HepG2 (cell line): ENCODE data around the gene KISS1R. TPM values are rescaled to one million over a fixed set of nuclear protein-coding genes. Genes with fewer than 3 reads are reported as not detected.

ENCODE experiments used
- ATAC-seq: fragments of 200-7000 bp; cut with Tn5 transposase; 3 replicates; pipeline ENCODE4 v1.9.1; 2020; ENCODE audit warnings: mild to moderate bottlenecking, moderate library complexity
- BruUV-seq: library from RNA; stranded (reverse); fragments of 400-500 nt; replicated peaks from 2 replicates; lab custom pipeline; 2021; lab: Mats Ljungman, UMichigan
- CTCF ChIA-PET: fragments of 300-600 bp; formaldehyde crosslinking; extraction: SDS; loops from one replicate; lab custom pipeline; 2021; ENCODE audit warnings: low total read pairs, inconsistent platforms, low intra/inter-chr PET ratio; lab: Yijun Ruan, JAX
- POLR2A ChIA-PET: fragments of 350-600 bp; sonication (Branson Sonifier 250); formaldehyde crosslinking; loops from one replicate; lab custom pipeline; 2020; ENCODE audit warnings: antibody characterized with exemption, inconsistent platforms; lab: Yijun Ruan, JAX
- DNase-seq: peaks from one replicate; pipeline ENCODE4 v3.0.0-alpha.2; 2015; ENCODE audit warnings: low spot score
- FAIRE-seq: peaks from 3 replicates; lab custom pipeline; 2011; peaks lifted over from hg19 to GRCh38; lab: Jason Lieb, UNC
- H2AFZ ChIP-seq: one replicate; pipeline ENCODE4 v1.6.1; 2011; ENCODE audit warnings: low read length, inconsistent platforms
- H3K27ac ChIP-seq: fragments of 300-600 bp; 3 replicates; pipeline ENCODE4 v1.8.0; 2011; ENCODE audit warnings: mixed run types, mild to moderate bottlenecking, mixed read lengths, low read length, inconsistent platforms; ENCODE audit not compliant: insufficient read depth; ENCODE audit errors: extremely low read length
- H3K27me3 ChIP-seq, 2 experiments: fragments of 200-600 bp in 1 of 2; 2 replicates in 1 of 2; 3 replicates in 1 of 2; pipeline versions ENCODE4 v1.6.0 to v1.8.0; 2011; ENCODE audit warnings: low read length in 2 of 2, mild to moderate bottlenecking in 2 of 2, moderate library complexity in 2 of 2, inconsistent platforms in 1 of 2; ENCODE audit not compliant: insufficient read depth in 2 of 2, control insufficient read depth in 1 of 2
- H3K36me3 ChIP-seq, 2 experiments: fragments of 200-600 bp in 1 of 2; replicated peaks in 1 of 2; 2 replicates in 1 of 2; 3 replicates in 1 of 2; pipeline versions ENCODE4 v1.5.1 to v1.8.0; 2011; ENCODE audit warnings: low read length in 2 of 2, inconsistent platforms in 1 of 2; ENCODE audit not compliant: insufficient read depth in 2 of 2, control insufficient read depth in 1 of 2
- H3K4me1 ChIP-seq: 2 replicates; pipeline ENCODE4 v1.5.1; 2012; ENCODE audit warnings: low read length, inconsistent platforms; ENCODE audit not compliant: insufficient read depth
- H3K4me2 ChIP-seq: 2 replicates; pipeline ENCODE4 v1.6.0; 2011; ENCODE audit warnings: low read depth, low read length, inconsistent platforms
- H3K4me3 ChIP-seq, 3 experiments: fragments of 200-600 bp in 1 of 3; sonication (generic), shearing (Covaris generic) in 1 of 3; replicated peaks in 1 of 3; 2 replicates each; pipeline ENCODE4 v1.5.1; 2011 to 2016; ENCODE audit warnings: low read length in 3 of 3, inconsistent platforms in 2 of 3, low read depth in 2 of 3, mild to moderate bottlenecking in 2 of 3, control low read depth in 1 of 3, mixed read lengths in 1 of 3; ENCODE audit not compliant: insufficient read depth in 1 of 3
- H3K79me2 ChIP-seq: one replicate; pipeline ENCODE4 v1.6.1; 2011; ENCODE audit warnings: low read length, inconsistent platforms; ENCODE audit not compliant: insufficient read depth
- H3K9ac ChIP-seq: 2 replicates; pipeline ENCODE4 v1.6.0; 2011; ENCODE audit warnings: mild to moderate bottlenecking, low read depth, low read length, inconsistent platforms; ENCODE audit not compliant: insufficient read depth
- H3K9me3 ChIP-seq: 2 replicates; pipeline ENCODE4 v1.5.1; 2012; ENCODE audit warnings: mild to moderate bottlenecking, low read length
- H4K20me1 ChIP-seq: 2 replicates; pipeline ENCODE4 v1.6.0; 2011; ENCODE audit warnings: inconsistent platforms, mild to moderate bottlenecking, low read length, moderate library complexity; ENCODE audit not compliant: insufficient read depth
- ERF ChIP-seq: IDR thresholded peaks from 2 replicates; pipeline ENCODE4 v1.6.1; 2018; ENCODE audit warnings: missing biosample characterization, missing genetic modification reagents
- GRHL1 ChIP-seq: sonication (generic); formaldehyde crosslinking; conservative IDR thresholded peaks from 2 replicates; pipeline ENCODE4 v1.8.0; 2022; ENCODE audit warnings: missing genetic modification reagents
- HOXA3 ChIP-seq: sonication (generic); formaldehyde crosslinking; IDR thresholded peaks from 2 replicates; pipeline ENCODE4 v1.5.0; 2020; ENCODE audit warnings: missing genetic modification reagents
- PHF20 ChIP-seq: sonication (generic); formaldehyde crosslinking; IDR thresholded peaks from 2 replicates; pipeline ENCODE4 v1.5.0; 2020; ENCODE audit warnings: mild to moderate bottlenecking, missing genetic modification reagents
- POGK ChIP-seq: sonication (generic); formaldehyde crosslinking; conservative IDR thresholded peaks from 2 replicates; pipeline ENCODE4 v1.8.0; 2022; ENCODE audit warnings: mild to moderate bottlenecking, moderate library complexity, missing genetic modification reagents
- RXRA ChIP-seq: sonication (generic); formaldehyde crosslinking; IDR thresholded peaks from 2 replicates; pipeline ENCODE4 v1.5.1; 2020; ENCODE audit warnings: missing genetic modification reagents
- SOX5 ChIP-seq: IDR thresholded peaks from 2 replicates; pipeline ENCODE4 v1.6.1; 2016; ENCODE audit warnings: borderline replicate concordance
- TARDBP ChIP-seq: sonication (generic); formaldehyde crosslinking; IDR thresholded peaks from 2 replicates; pipeline ENCODE4 v1.8.0; 2022; ENCODE audit warnings: mild to moderate bottlenecking, missing genetic modification reagents
- TSC22D2 ChIP-seq: sonication (generic); formaldehyde crosslinking; IDR thresholded peaks from 2 replicates; pipeline ENCODE4 v1.5.1; 2020; ENCODE audit warnings: missing genetic modification reagents, mild to moderate bottlenecking, borderline replicate concordance
- ZHX1 ChIP-seq: sonication (generic); formaldehyde crosslinking; IDR thresholded peaks from 2 replicates; pipeline ENCODE4 v1.8.1; 2022; ENCODE audit warnings: low read depth, mild to moderate bottlenecking, missing genetic modification reagents
- ZNF160 ChIP-seq: sonication (generic); formaldehyde crosslinking; IDR thresholded peaks from 2 replicates; pipeline ENCODE4 v1.8.0; 2022; ENCODE audit warnings: mild to moderate bottlenecking, inconsistent platforms, missing genetic modification reagents
- ZNF629 ChIP-seq: sonication (generic); formaldehyde crosslinking; conservative IDR thresholded peaks from 2 replicates; pipeline ENCODE4 v1.5.0; 2020; ENCODE audit warnings: missing genetic modification reagents
- WGBS: methylation state at CpG from one replicate; pipeline ENCODE4 v1.1.6; 2017; ENCODE audit warnings: low lambda C conversion rate; 5-methylcytosine and 5-hydroxymethylcytosine counted together
- in situ Hi-C: cut with HindIII; loops from 2 replicates; pipeline ENCODE4 v1.10.0; 2017; ENCODE audit warnings: low pct_unique_long_range_greater_than_20kb; ENCODE audit not compliant: extremely low pct_ligation_motif_present
- intact Hi-C: fragments of 100-400 bp; cut with micrococcal nuclease; formaldehyde crosslinking; loops from one replicate; pipeline ENCODE4 v1.10.0; 2022; ENCODE audit not compliant: unreplicated experiment
- polyA plus RNA-seq, 8 experiments: library from polyadenylated mRNA; depleted of rRNA in 3 of 8; stranded (reverse) in 7 of 8; unstranded in 1 of 8; fragments of >200 nt; fragmentation: Illumina TruSeq in 4 of 8; extraction: Trizol in 4 of 8; gene quantifications; 2 replicates each; pipeline versions ENCODE4 v1.2.1 to v1.2.3, GENCODE V29; 2011 to 2016; ENCODE audit warnings: low read depth in 4 of 8, missing spikeins in 1 of 8, mixed read lengths in 1 of 8; ENCODE audit not compliant: insufficient read depth in 1 of 8
- total RNA-seq, 5 experiments: library from RNA; depleted of rRNA; stranded (reverse); fragments of >200 nt; fragmentation: Illumina TruSeq; extraction: Trizol; gene quantifications; 2 replicates each; pipeline ENCODE4 v1.2.3, GENCODE V29; 2016; ENCODE audit warnings: low read depth in 1 of 5

The KISS1R gene
- total and polyA plus RNA-seq, 2 of the 13 experiments (the other 11 are each of a cell fraction or from before 2014, with no cell fraction given): 1.1 to 10.2 TPM

- TF ChIP-seq ZHX1 (CRISPR knock-in tag): peak; percentile 80; the same call in 1 of the 2 replicates
Measured at GRCh38 chr19:918481-919198, 1.5 kb downstream of the KISS1R start (continued).

- Histone ChIP-seq H3K79me2 (peaks cover 3% of the 10 kb centered on the region), H3K9ac (no peak overlapping the region), H3K4me2 (no peak overlapping the region), H3K27ac (no peak overlapping the region), H4K20me1 (no peaks in the 10 kb centered on the region), H3K27me3 (no peaks in the 10 kb centered on the region), H2AFZ (no peak overlapping the region), H3K9me3 (no peaks in the 10 kb centered on the region), H3K4me1 (peaks cover 29% of the 10 kb centered on the region), H3K36me3 (no peaks in the 10 kb centered on the region; a peak in 1 of 5 replicates), H3K4me3 (no peak overlapping the region)
- ATAC-seq (no peak), DNase-seq (no peak), FAIRE-seq (no peak)
- in situ Hi-C loops: loop anchor here (5.0 kb wide), 3 partner anchors 57 to 147 kb away; partner anchors contain the start of gene WDR18
- ChIA-PET POLR2A (interaction anchor here (0.6 kb wide), 1 partner anchor 132 kb away, joined by 5 read pairs; no protein-coding TSS in a partner anchor), CTCF (no interaction called here)
- no TSS peak for BruUV-seq
- WGBS: 97% methylated on average over 45 of the region's 68 CpGs
- intact Hi-C loops: loop anchor here (5.0 to 10.0 kb wide), 2 partner anchors 152 to 255 kb away; partner anchors contain the start of gene RNF126
- TF ChIP-seq POGK (CRISPR knock-in tag): no peak
- TF ChIP-seq TARDBP: no peak
- TF ChIP-seq PHF20 (CRISPR knock-in tag): no peak
- peak; percentile 16; the same call in 1 of the 2 replicates for TF ChIP-seq HOXA3 (CRISPR knock-in tag)
- TF ChIP-seq RXRA: no peak
- TF ChIP-seq SOX5: no peak
- TF ChIP-seq ERF: no peak
- no peak for TF ChIP-seq GRHL1 (CRISPR knock-in tag)
- TF ChIP-seq ZNF629 (CRISPR knock-in tag): peak; percentile 92
- TF ChIP-seq TSC22D2 (CRISPR knock-in tag): no peak
- no peak for TF ChIP-seq ZNF160 (CRISPR knock-in tag)
Measured at GRCh38 chr19:919199-920050, 2.3 kb downstream of the KISS1R start.
